H1 (cell line): Measurements from ENCODE around the gene VPS13D.

ENCODE experiments used
- CEBPB ChIP-seq: IDR thresholded peaks from 2 replicates; pipeline ENCODE4 v1.6.1; 2012; ENCODE audit warnings: low read depth, low read length
- CTCF ChIP-seq, 3 experiments: IDR thresholded peaks; 1 replicate in 2 of 3; 2 replicates in 1 of 3; pipeline versions ENCODE4 v1.5.1 to v1.6.1; 2011; ENCODE audit warnings: low read length in 3 of 3, mild to moderate bottlenecking in 3 of 3, inconsistent platforms in 2 of 3, low read depth in 1 of 3, moderate library complexity in 1 of 3; ENCODE audit not compliant: insufficient read depth in 1 of 3; ENCODE audit errors: control extremely low read depth in 1 of 3
- EP300 ChIP-seq, 2 experiments: IDR thresholded peaks; 1 replicate in 1 of 2; 2 replicates in 1 of 2; pipeline ENCODE4 v1.6.1; 2011 to 2012; ENCODE audit warnings: low read depth in 2 of 2, low read length in 2 of 2, mild to moderate bottlenecking in 2 of 2, borderline replicate concordance in 1 of 2, inconsistent platforms in 1 of 2, moderate library complexity in 1 of 2
- GABPA ChIP-seq: IDR thresholded peaks from 2 replicates; pipeline ENCODE4 v1.6.1; 2011; ENCODE audit warnings: mild to moderate bottlenecking, low read length, moderate library complexity, borderline replicate concordance; ENCODE audit not compliant: insufficient read depth
- JUND ChIP-seq: IDR thresholded peaks from 2 replicates; pipeline ENCODE4 v1.6.1; 2011; ENCODE audit warnings: mild to moderate bottlenecking, improper control_type of control experiment, low read length
- MAFK ChIP-seq: IDR thresholded peaks from 2 replicates; pipeline ENCODE4 v1.6.1; 2012; ENCODE audit warnings: low read depth, mild to moderate bottlenecking, improper control_type of control experiment, low read length
- NANOG ChIP-seq: IDR thresholded peaks from 2 replicates; pipeline ENCODE4 v1.6.1; 2011; ENCODE audit warnings: low read length, low read depth, mild to moderate bottlenecking, inconsistent platforms; ENCODE audit not compliant: insufficient read depth, poor library complexity, severe bottlenecking
- POLR2A ChIP-seq, 2 experiments: IDR thresholded peaks; 1 replicate in 1 of 2; 2 replicates in 1 of 2; pipeline ENCODE4 v1.6.1; 2011; ENCODE audit warnings: low read depth in 2 of 2, low read length in 2 of 2, mild to moderate bottlenecking in 2 of 2; ENCODE audit errors: control extremely low read depth in 1 of 2
- POLR2AphosphoS5 ChIP-seq: IDR thresholded peaks from 2 replicates; pipeline ENCODE4 v1.6.1; 2011; ENCODE audit warnings: low read depth, low read length
- SIN3A ChIP-seq, 2 experiments: IDR thresholded peaks in 1 of 2; conservative IDR thresholded peaks in 1 of 2; 2 replicates each; pipeline ENCODE4 v1.6.1; 2011 to 2012; ENCODE audit warnings: low read length in 2 of 2, improper control_type of control experiment in 1 of 2, low read depth in 1 of 2, mild to moderate bottlenecking in 1 of 2
- YY1 ChIP-seq: IDR thresholded peaks from 2 replicates; pipeline ENCODE4 v1.6.1; 2011; ENCODE audit warnings: low read depth, mild to moderate bottlenecking, low read length

DNA sequence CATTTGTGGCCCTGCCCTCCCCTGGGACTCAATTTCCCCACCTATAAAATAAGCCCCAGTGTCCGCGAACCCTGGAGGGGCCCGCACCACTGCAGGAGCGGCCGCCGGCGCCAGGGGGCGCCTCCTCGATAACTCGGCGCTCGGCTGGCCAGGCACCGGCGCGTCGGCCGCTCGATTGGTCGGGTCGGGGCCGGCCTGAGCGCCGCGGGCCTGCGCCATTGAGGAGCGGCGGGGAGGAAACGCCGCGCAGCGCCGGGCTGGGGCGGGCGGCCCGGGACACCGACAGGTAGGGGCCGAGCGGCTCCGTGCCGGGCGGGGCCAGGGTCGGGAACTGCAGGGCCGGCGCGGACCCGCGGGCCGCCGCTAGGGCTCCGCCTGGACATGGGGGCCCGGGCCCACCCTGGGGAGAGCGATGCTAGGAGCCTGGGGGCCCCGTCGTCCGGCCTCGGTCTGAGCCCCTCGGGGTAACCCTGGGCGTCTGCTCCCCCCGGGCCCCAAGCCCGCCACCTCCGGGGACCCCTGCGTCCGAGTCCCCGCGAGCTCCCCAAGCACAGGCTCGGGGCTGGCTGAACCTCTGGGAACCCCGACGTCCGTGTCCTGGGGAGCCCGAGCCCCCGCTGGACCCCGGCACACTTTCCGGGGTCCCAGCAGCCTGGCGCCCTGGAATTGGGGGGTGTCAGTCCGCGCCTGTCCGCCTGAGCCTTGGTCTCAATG lies at the start of gene VPS13D:
- TF ChIP-seq CTCF (IDR thresholded peaks at IDR 0.05; ENCODE audit: control extremely low read depth in 1 of 3, insufficient read depth in 1 of 3, low read depth in 1 of 3, low read length in 3 of 3) (peak; percentile 83 to 92 (median 88)), POLR2AphosphoS5 (no peak), GABPA (no peak), POLR2A (IDR thresholded peaks at IDR 0.05; ENCODE audit: control extremely low read depth in 1 of 2, low read depth in 2 of 2, low read length in 2 of 2) (no peak), YY1 (peak; percentile 92), EP300 (IDR thresholded peaks at IDR 0.05; ENCODE audit: borderline replicate concordance in 1 of 2, low read depth in 2 of 2, low read length in 2 of 2) (peak in 1 of 2 experiments; percentile 76; a peak in 1 of 3 replicates), CEBPB (no peak), MAFK (no peak), JUND (no peak), SIN3A (conservative IDR thresholded peaks at IDR 0.05 in 1 of 2, IDR thresholded peaks at IDR 0.05 in 1 of 2; ENCODE audit: low read depth in 1 of 2, low read length in 2 of 2) (peak; percentile 53 to 84; a peak in 2 of 4 replicates), NANOG (peak; percentile 25)
